Heart left ventricle (tissue), 16 donors: Measurements from ENCODE around the gene PGBD5. TPM values are rescaled to one million over a fixed set of nuclear protein-coding genes. Genes with fewer than 3 reads are reported as not detected.

Experiments used
- ATAC-seq, 4 donors: fragments of 200-7000 bp; cut with Tn5 transposase; one replicate each; pipeline ENCODE4 v1.9.1; 2020 to 2022; ENCODE audit warnings: moderate library complexity in 4 of 4, mild to moderate bottlenecking in 3 of 4, moderate number of reproducible peaks in 1 of 4
- DNase-seq, 5 donors: peaks; one replicate each; pipeline ENCODE4 v3.0.0-alpha.2; 2020
- H3K27ac ChIP-seq, 12 donors: fragments of 200-600 bp; sonication (generic) in 4 of 12; one replicate each; pipeline versions ENCODE4 v1.5.0 to v1.8.0; 2016 to 2022; ENCODE audit warnings: mild to moderate bottlenecking in 2 of 12
- H3K27me3 ChIP-seq, 9 donors: fragments of 200-600 bp; sonication (generic) in 2 of 9; one replicate each; pipeline versions ENCODE4 v1.5.1 to v1.8.0; 2016 to 2022; ENCODE audit warnings: mild to moderate bottlenecking in 3 of 9
- H3K36me3 ChIP-seq, 9 donors: fragments of 200-600 bp; sonication (generic) in 2 of 9; one replicate each; pipeline versions ENCODE4 v1.5.0 to v1.8.0; 2018 to 2022; ENCODE audit warnings: mild to moderate bottlenecking in 2 of 9
- H3K4me1 ChIP-seq, 12 donors: fragments of 200-600 bp; sonication (generic) in 4 of 12; one replicate each; pipeline versions ENCODE4 v1.5.0 to v1.8.0; 2016 to 2022; ENCODE audit warnings: mild to moderate bottlenecking in 3 of 12
- H3K4me3 ChIP-seq, 12 donors: fragments of 200-600 bp; sonication (generic) in 4 of 12; one replicate each; pipeline versions ENCODE4 v1.5.0 to v1.8.0; 2017 to 2022; ENCODE audit warnings: mild to moderate bottlenecking in 9 of 12, moderate library complexity in 4 of 12
- H3K9me3 ChIP-seq, 12 donors: fragments of 200-600 bp; sonication (generic) in 4 of 12; one replicate each; pipeline versions ENCODE4 v1.5.0 to v1.8.0; 2016 to 2022; ENCODE audit warnings: mild to moderate bottlenecking in 1 of 12
- CTCF ChIP-seq, 12 donors: fragments of 200-600 bp; sonication (generic) in 4 of 12; IDR thresholded peaks; one replicate each; pipeline versions ENCODE4 v1.5.0 to v1.8.0; 2018 to 2022; ENCODE audit warnings: antibody characterized with exemption in 12 of 12, mild to moderate bottlenecking in 5 of 12
- POLR2A ChIP-seq, 2 donors: fragments of 450-650 bp; IDR thresholded peaks; one replicate each; pipeline ENCODE4 v1.6.1; 2017; ENCODE audit warnings: antibody characterized with exemption in 2 of 2, mild to moderate bottlenecking in 2 of 2, moderate library complexity in 2 of 2
- WGBS, 4 donors: extraction: QIAGEN DNeasy Blood & Tissue Kit in 2 of 4; methylation state at CpG; one replicate each; pipeline versions ENCODE4 v1.1.5 to v1.1.7; 2013 to 2018; 5-methylcytosine and 5-hydroxymethylcytosine counted together
- intact Hi-C, 10 donors: fragments of 100-400 bp; cut with DNase I; formaldehyde crosslinking; loops; one replicate each; pipeline versions ENCODE4 v1.11.1 to v1.14.2; 2022
- polyA plus RNA-seq, 2 donors: library from polyadenylated mRNA; stranded (reverse); fragments of 200-250 nt; gene quantifications; one replicate each; pipeline ENCODE4 v1.2.3, GENCODE V29; 2013
- total RNA-seq, 9 donors: library from RNA; depleted of rRNA in 2 of 9; stranded (reverse); fragments of >200 nt in 2 of 9; fragmentation: NEBNext Ultra II Directional in 3 of 9; extraction: Animal tissue kit (Norgen Biotek cat#: 25700) in 3 of 9; gene quantifications; one replicate each; pipeline versions ENCODE4 v1.1.0 to v1.2.4, GENCODE V29; 2016 to 2023
- donor health status: ischemic (EF 13 %, LVEDD 7.1; RV severe dilation, severe dysfunction).
- donor health status: healthy with polysubstance abuse.
- donor health status: DM: no; HTN: yes; CAD: no.
- donor health status: DM: no; HTN: no; CAD: no.
- donor health status: ischemic (EF 25% LVEDD 6.9; RV normal size, moderate dysfunction).
- donor health status: ischemic (EF 25% LVEDD 5.7; RV mildly dilated, moderate dysfunction).
- donor health status: healthy.
- donor health status: DM: yes; HTN: yes; CAD: no.
- donor health status: ischemic (EF 35%, LVEDD 5.7; RV mildly dilated, moderate dysfunction).
- donor health status: nonischemic (EF 11% LVEDD 7.7; RV severe dilation, severe dysfunction).
- donor health status: DM: yes; HTN: yes; CAD: no.
- donor health status: PGD.
- donor health status: ischemic (EF 29% LVEDD 5.4; RV normal size, mild dysfunction).
- donor health status: nonischemic (EF 23%, LVEDD 6.1; RV moderate dilation, normal function).

PGBD5 gene
- total and polyA plus RNA-seq, 11 donors, result 1.3 to 16.1 (median 6.3) TPM

- Histone ChIP-seq H3K4me1 (peaks cover 0 to 17% (median 7%) of the 10 kb centered on the region in 12 donors), H3K4me3 (no peak overlapping the region), H3K27ac (no peak overlapping the region), H3K9me3 (peaks cover 0 to 14% (median 4%) of the 10 kb centered on the region in 12 donors), H3K36me3 (no peaks in the 10 kb centered on the region), H3K27me3 (no peaks in the 10 kb centered on the region)
- intact Hi-C loops, result no loop called here
- no peak for DNase-seq
- 86 to 95% (median 93%) methylated on average over 5 of the region's 5 CpGs for WGBS, 4 donors
- no peak for TF ChIP-seq CTCF (IDR thresholded peaks at IDR 0.05)
- ATAC-seq, result no peak
Observed at GRCh38 chr1:230383425-230383824, 42.7 kb downstream of the PGBD5 start.

- no peaks in the 10 kb centered on the region for H3K27me3 ChIP-seq
- WGBS, 4 donors, result 50 to 55% (median 55%) methylated on average over 7 of the region's 7 CpGs
- DNase-seq (no peak), ATAC-seq (no peak)
- intact Hi-C loops, result no loop called here
- peaks cover 0 to 12% (median 2%) of the 10 kb centered on the region in 12 donors for H3K4me1 ChIP-seq
- no peak overlapping the region for H3K4me3 ChIP-seq
- peaks cover 0 to 14% (median 4%) of the 10 kb centered on the region in 12 donors for H3K9me3 ChIP-seq
- H3K27ac ChIP-seq, result no peak overlapping the region
- no peak for TF ChIP-seq POLR2A (IDR thresholded peaks at IDR 0.05)
- no peak for TF ChIP-seq CTCF (IDR thresholded peaks at IDR 0.05)
- H3K36me3 ChIP-seq, result no peaks in the 10 kb centered on the region
Observed at GRCh38 chr1:230382001-230382491, 44.1 kb downstream of the PGBD5 start.

- intact Hi-C loops, result no loop called here
- WGBS, 4 donors, result 41 to 54% (median 48%) methylated on average over 6 of the region's 6 CpGs
- ATAC-seq, result no peak
- no peak for DNase-seq
- H3K4me3 ChIP-seq, result no peak overlapping the region
- H3K27ac ChIP-seq, result no peak overlapping the region
- peaks cover 0 to 14% (median 4%) of the 10 kb centered on the region in 12 donors for H3K9me3 ChIP-seq
- H3K4me1 ChIP-seq, result peaks cover 0 to 7% (median 0%) of the 10 kb centered on the region in 12 donors
- H3K36me3 ChIP-seq, result no peaks in the 10 kb centered on the region
- H3K27me3 ChIP-seq, result no peaks in the 10 kb centered on the region
- no peak for TF ChIP-seq POLR2A (IDR thresholded peaks at IDR 0.05)
- TF ChIP-seq CTCF (IDR thresholded peaks at IDR 0.05), result no peak
Observed at GRCh38 chr1:230381585-230381984, 44.5 kb downstream of the PGBD5 start.

GRCh38 chr1:230381049-230381467 lies 45.1 kb downstream of the PGBD5 start:
- no peaks in the 10 kb centered on the region for H3K36me3 ChIP-seq
- peaks cover 0 to 11% (median under 1%) of the 10 kb centered on the region in 12 donors for H3K4me1 ChIP-seq
- no peak overlapping the region for H3K4me3 ChIP-seq
- no peak for ATAC-seq
- TF ChIP-seq CTCF (IDR thresholded peaks at IDR 0.05) (no peak), POLR2A (IDR thresholded peaks at IDR 0.05) (no peak)
- no peaks in the 10 kb centered on the region for H3K27me3 ChIP-seq
- H3K9me3 ChIP-seq, result peaks cover 0 to 14% (median 4%) of the 10 kb centered on the region in 12 donors
- intact Hi-C loops, result no loop called here
- no peak overlapping the region for H3K27ac ChIP-seq
- DNase-seq, result no peak
- 79 to 85% (median 83%) methylated on average over 4 to 5 of the region's 5 CpGs for WGBS, 4 donors
